Keratinocyte (primary cell): ENCODE results near the gene JAG2. TPM values are rescaled to one million over a fixed set of nuclear protein-coding genes. Genes with fewer than 3 reads are reported as not detected.

Source experiments
- DNase-seq: peaks from one replicate; pipeline ENCODE4 v3.0.0-alpha.2; 2011; ENCODE audit warnings: low read depth, missing footprints, low spot score
- FAIRE-seq: peaks from 2 replicates; lab custom pipeline; 2011; peaks lifted over from hg19 to GRCh38; lab: Jason Lieb, UNC
- H2AFZ ChIP-seq: 2 replicates; pipeline ENCODE4 v1.6.0; 2012; ENCODE audit warnings: low read length, control low read depth, inconsistent platforms; ENCODE audit not compliant: control insufficient read depth
- H3K27ac ChIP-seq: 2 replicates; pipeline ENCODE4 v1.5.1; 2011; ENCODE audit warnings: low read length; ENCODE audit not compliant: control insufficient read depth, insufficient read depth
- H3K27me3 ChIP-seq: 3 replicates; pipeline ENCODE4 v1.6.0; 2011; ENCODE audit warnings: low read length; ENCODE audit not compliant: control insufficient read depth, insufficient read depth; ENCODE audit errors: extremely low read depth
- H3K36me3 ChIP-seq, 2 experiments: 2 replicates in 1 of 2; 3 replicates in 1 of 2; pipeline ENCODE4 v1.5.1; 2011; ENCODE audit warnings: low read length in 2 of 2, mild to moderate bottlenecking in 1 of 2; ENCODE audit not compliant: control insufficient read depth in 2 of 2, insufficient read depth in 2 of 2; ENCODE audit errors: extremely low read depth in 1 of 2
- H3K4me1 ChIP-seq: 3 replicates; pipeline ENCODE4 v1.5.1; 2011; ENCODE audit warnings: low read length; ENCODE audit not compliant: control insufficient read depth, insufficient read depth; ENCODE audit errors: extremely low read depth
- H3K4me2 ChIP-seq: 3 replicates; pipeline ENCODE4 v1.6.0; 2011; ENCODE audit warnings: low read depth, low read length; ENCODE audit not compliant: control insufficient read depth, insufficient read depth; ENCODE audit errors: extremely low read depth
- H3K4me3 ChIP-seq, 3 experiments: fragments of 200-600 bp in 1 of 3; sonication (generic) in 1 of 3; 2 replicates in 2 of 3; 3 replicates in 1 of 3; pipeline ENCODE4 v1.5.1; 2011 to 2016; ENCODE audit warnings: low read length in 3 of 3, mild to moderate bottlenecking in 3 of 3, control low read depth in 2 of 3, inconsistent platforms in 1 of 3, low read depth in 1 of 3, mixed read lengths in 1 of 3, mixed run types in 1 of 3, moderate library complexity in 1 of 3; ENCODE audit not compliant: control insufficient read depth in 2 of 3, insufficient read depth in 2 of 3; ENCODE audit errors: extremely low read depth in 1 of 3
- H3K79me2 ChIP-seq: 2 replicates; pipeline ENCODE4 v1.6.0; 2012; ENCODE audit warnings: low read length; ENCODE audit not compliant: control insufficient read depth, insufficient read depth
- H3K9ac ChIP-seq: 3 replicates; pipeline ENCODE4 v1.6.0; 2011; ENCODE audit warnings: low read length; ENCODE audit not compliant: control insufficient read depth, insufficient read depth; ENCODE audit errors: extremely low read depth
- H3K9me1 ChIP-seq: 3 replicates; pipeline ENCODE4 v1.6.0; 2011; ENCODE audit warnings: low read length; ENCODE audit not compliant: control insufficient read depth, insufficient read depth; ENCODE audit errors: extremely low read depth
- H3K9me3 ChIP-seq: 2 replicates; pipeline ENCODE4 v1.5.1; 2012; ENCODE audit warnings: low read depth, low read length; ENCODE audit not compliant: control insufficient read depth
- H4K20me1 ChIP-seq: 3 replicates; pipeline ENCODE4 v1.6.0; 2011; ENCODE audit warnings: low read length; ENCODE audit not compliant: control insufficient read depth, insufficient read depth; ENCODE audit errors: extremely low read depth
- CTCF ChIP-seq, 3 experiments: IDR thresholded peaks in 1 of 3; conservative IDR thresholded peaks in 1 of 3; optimal IDR thresholded peaks in 1 of 3; 2 replicates in 2 of 3; 3 replicates in 1 of 3; pipeline versions ENCODE3 to v1.5.1; 2011; ENCODE audit warnings: low read length in 3 of 3, mild to moderate bottlenecking in 3 of 3, moderate library complexity in 2 of 3, control low read depth in 1 of 3, inconsistent platforms in 1 of 3; ENCODE audit not compliant: insufficient read depth in 2 of 3; ENCODE audit errors: extremely low read depth in 1 of 3
- EZH2 ChIP-seq: IDR thresholded peaks from one replicate; pipeline ENCODE4 v1.6.1; 2012; ENCODE audit warnings: inconsistent platforms, mild to moderate bottlenecking, low read length, moderate library complexity
- dilution Hi-C: fragments of 300-500 bp; cut with MboI; formaldehyde crosslinking; loops from one replicate; pipeline ENCODE4 v1.7.0; 2020; ENCODE audit warnings: low sequenced_read_pairs; ENCODE audit not compliant: extremely low pct_ligation_motif_present
- polyA plus RNA-seq, 5 experiments: library from polyadenylated mRNA; depleted of rRNA in 3 of 5; stranded (reverse) in 3 of 5; stranded (forward) in 1 of 5; unstranded in 1 of 5; fragments of >200 nt; gene quantifications; 1 replicate in 1 of 5; 2 replicates in 3 of 5; 3 replicates in 1 of 5; pipeline versions ENCODE4 v1.2.1 to v1.2.3, GENCODE V29; 2011 to 2012; ENCODE audit warnings: missing spikeins in 2 of 5, low read depth in 1 of 5, low replicate concordance in 1 of 5

JAG2 gene
- polyA plus RNA-seq, 1 donor (not counting 4 experiments of a cell fraction or from before 2014, with no cell fraction given): 28.3 TPM

- no peak overlapping the region for H3K4me2 ChIP-seq
- H3K9me3 ChIP-seq: peaks cover 7% of the 10 kb centered on the region
- dilution Hi-C loops: no loop called here
- FAIRE-seq (no peak), DNase-seq (no peak)
- no peak overlapping the region for H2AFZ ChIP-seq
- H3K36me3 ChIP-seq: peaks cover 20 to 30% of the 10 kb centered on the region in 2 experiments
- H3K9me1 ChIP-seq: no peaks in the 10 kb centered on the region
- no peak overlapping the region for H3K9ac ChIP-seq
- H3K79me2 ChIP-seq: no peaks in the 10 kb centered on the region
- no peak overlapping the region for H3K4me3 ChIP-seq
- no peak for TF ChIP-seq CTCF (optimal IDR thresholded peaks at IDR 0.05 in 1 of 3, IDR thresholded peaks at IDR 0.05 in 1 of 3, conservative IDR thresholded peaks at IDR 0.05 in 1 of 3; ENCODE audit: extremely low read depth in 1 of 3, insufficient read depth in 2 of 3, low read length in 3 of 3)
- no peak for TF ChIP-seq EZH2
- no peaks in the 10 kb centered on the region for H4K20me1 ChIP-seq
- no peaks in the 10 kb centered on the region for H3K27me3 ChIP-seq
- no peaks in the 10 kb centered on the region for H3K4me1 ChIP-seq
- no peak overlapping the region for H3K27ac ChIP-seq
These were observed 26.9 kb downstream of the JAG2 start for GRCh38 chr14:105141486-105142281.

GRCh38 chr14:105141026-105141425, 27.6 kb downstream of the JAG2 start:
- TF ChIP-seq CTCF (optimal IDR thresholded peaks at IDR 0.05 in 1 of 3, IDR thresholded peaks at IDR 0.05 in 1 of 3, conservative IDR thresholded peaks at IDR 0.05 in 1 of 3; ENCODE audit: extremely low read depth in 1 of 3, insufficient read depth in 2 of 3, low read length in 3 of 3): no peak
- TF ChIP-seq EZH2: no peak
- Histone ChIP-seq H3K27ac (no peak overlapping the region), H3K4me1 (no peaks in the 10 kb centered on the region), H3K9ac (no peak overlapping the region), H3K4me2 (no peak overlapping the region), H3K4me3 (no peak overlapping the region), H4K20me1 (no peaks in the 10 kb centered on the region), H3K36me3 (peaks cover 20 to 28% of the 10 kb centered on the region in 2 experiments), H3K9me1 (no peaks in the 10 kb centered on the region), H3K9me3 (peaks cover 7% of the 10 kb centered on the region), H2AFZ (no peak overlapping the region), H3K27me3 (no peaks in the 10 kb centered on the region), H3K79me2 (no peaks in the 10 kb centered on the region)
- dilution Hi-C loops: no loop called here
- no peak for DNase-seq
- no peak for FAIRE-seq
